AG09319 (cell line): ENCODE measurements around the gene SMC1B.

Source experiments
- DNase-seq: peaks from one replicate; pipeline ENCODE4 v3.0.0-alpha.2; 2010; ENCODE audit warnings: low read depth; ENCODE audit errors: extremely low read depth
- CTCF ChIP-seq: IDR thresholded peaks from 2 replicates; pipeline ENCODE4 v1.5.1; 2011; ENCODE audit warnings: low read depth, mild to moderate bottlenecking, inconsistent platforms, low read length, moderate library complexity

Gene SMC1B

GRCh38 chr22:45429981-45430775, 16.8 kb upstream of the SMC1B start:
- TF ChIP-seq CTCF = no peak

GRCh38 chr22:45429424-45429823, 16.0 kb upstream of the SMC1B start:
- no peak for TF ChIP-seq CTCF
- no peak for DNase-seq

More at GRCh38 chr22:45429981-45430775, 16.8 kb upstream of the SMC1B start:
- DNase-seq = no peak

- TF ChIP-seq CTCF = no peak
- DNase-seq = no peak
These were observed 15.3 kb upstream of the SMC1B start for GRCh38 chr22:45428391-45429385.

GRCh38 chr22:45427114-45427513, 13.7 kb upstream of the SMC1B start:
- TF ChIP-seq CTCF = no peak
- no peak for DNase-seq

GRCh38 chr22:45426387-45426786, 13.0 kb upstream of the SMC1B start:
- DNase-seq = no peak
- no peak for TF ChIP-seq CTCF

- DNase-seq = no peak
- TF ChIP-seq CTCF = no peak
These were observed 12.3 kb upstream of the SMC1B start for GRCh38 chr22:45425531-45426265.
